Neural crest cell (in vitro differentiated cells): Measurements from ENCODE around the gene ADAMTS19. TPM values are rescaled to one million over a fixed set of nuclear protein-coding genes. Genes with fewer than 3 reads are reported as not detected.

Source experiments
- DNase-seq: peaks from one replicate; pipeline ENCODE4 v3.0.0; 2021; ENCODE audit warnings: low read depth, mixed read lengths, low spot score
- H3K27ac Mint-ChIP-seq: one replicate; pipeline ENCODE4 v1.8.0; 2021; ENCODE audit warnings: mild to moderate bottlenecking, mixed read lengths; ENCODE audit not compliant: unreplicated experiment
- H3K27me3 Mint-ChIP-seq: 2 replicates; pipeline ENCODE4 v1.8.0; 2021; ENCODE audit warnings: low read depth, mild to moderate bottlenecking, mixed read lengths
- H3K36me3 Mint-ChIP-seq: 2 replicates; pipeline ENCODE4 v1.8.0; 2021; ENCODE audit warnings: low read depth, mild to moderate bottlenecking, mixed read lengths
- H3K4me1 Mint-ChIP-seq: 2 replicates; pipeline ENCODE4 v1.8.0; 2021; ENCODE audit warnings: mixed read lengths
- H3K4me3 Mint-ChIP-seq: one replicate; pipeline ENCODE4 v1.8.0; 2021; ENCODE audit warnings: mild to moderate bottlenecking, mixed read lengths
- H3K9me3 Mint-ChIP-seq: 2 replicates; pipeline ENCODE4 v1.8.0; 2021; ENCODE audit warnings: mixed read lengths
- total RNA-seq: library from RNA; stranded (reverse); gene quantifications from 2 replicates; pipeline ENCODE4 v1.2.1, GENCODE V29; 2021
- TF ChIP-seq, protein P1 (sequence below): fragments of 200-600 bp; sonication (generic); conservative IDR thresholded peaks from 2 replicates; pipeline ENCODE4 v1.5.0; 2021; ENCODE audit warnings: antibody characterized with exemption, mild to moderate bottlenecking

ADAMTS19 gene
- total RNA-seq, 1 donor from 2014 or later, result 3.1 TPM

DNA sequence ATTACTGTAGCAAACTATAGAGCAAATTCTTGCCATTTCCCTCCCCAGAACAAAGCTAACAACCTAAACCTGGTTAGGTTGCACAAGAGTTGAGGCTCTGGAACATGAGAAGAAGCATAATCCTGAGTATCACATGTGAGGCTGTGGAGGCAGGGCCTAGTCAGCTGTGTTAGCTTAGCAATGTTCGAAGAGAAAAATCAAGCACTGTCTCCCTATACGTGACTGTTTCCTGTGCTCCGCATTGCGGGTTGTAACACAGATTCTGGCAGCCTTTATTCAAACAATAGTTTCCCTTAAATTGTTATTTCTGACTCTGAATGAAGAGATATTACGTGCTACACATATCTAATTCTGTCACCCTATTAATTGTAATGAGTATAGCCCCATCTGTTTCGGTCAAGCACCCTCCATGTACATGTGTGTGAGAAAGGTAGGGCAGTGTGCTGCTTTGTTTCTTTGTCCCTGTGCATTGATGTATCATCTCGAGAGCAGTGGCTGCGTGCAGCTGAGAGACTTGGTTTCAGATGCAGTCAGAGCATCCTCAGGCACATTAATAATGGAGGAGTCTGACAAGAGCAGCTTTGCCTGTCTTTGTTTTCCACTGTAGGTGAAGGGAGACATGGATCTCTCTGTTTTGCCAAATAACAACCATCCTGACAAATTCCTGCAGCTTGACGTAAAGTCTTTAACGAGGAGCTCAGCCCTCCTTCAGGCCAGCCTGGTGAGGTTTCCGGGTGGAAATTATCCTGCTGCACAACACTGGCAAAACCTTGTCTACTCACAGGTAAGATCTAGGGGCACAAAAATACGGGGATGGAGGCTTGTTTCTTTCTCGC, 287.7 kb downstream of the ADAMTS19 start, which contains the start of gene MINAR2:
MINAR2 (plus strand) TSS at position 523 of the 836 bp plus-strand sequence; CDS start at position 620, 97 bp downstream.
- Mint-ChIP-seq H3K4me3 (no peak within 1 kb of the TSS), H3K27me3 (no peaks in the 10 kb centered on the region), H3K4me1 (peaks cover 10% of the 10 kb centered on the region), H3K9me3 (no peaks in the 10 kb centered on the region), H3K27ac (no peak within 1 kb of the TSS), H3K36me3 (no peaks in the 10 kb centered on the region)
- TF ChIP-seq, protein P1, sequence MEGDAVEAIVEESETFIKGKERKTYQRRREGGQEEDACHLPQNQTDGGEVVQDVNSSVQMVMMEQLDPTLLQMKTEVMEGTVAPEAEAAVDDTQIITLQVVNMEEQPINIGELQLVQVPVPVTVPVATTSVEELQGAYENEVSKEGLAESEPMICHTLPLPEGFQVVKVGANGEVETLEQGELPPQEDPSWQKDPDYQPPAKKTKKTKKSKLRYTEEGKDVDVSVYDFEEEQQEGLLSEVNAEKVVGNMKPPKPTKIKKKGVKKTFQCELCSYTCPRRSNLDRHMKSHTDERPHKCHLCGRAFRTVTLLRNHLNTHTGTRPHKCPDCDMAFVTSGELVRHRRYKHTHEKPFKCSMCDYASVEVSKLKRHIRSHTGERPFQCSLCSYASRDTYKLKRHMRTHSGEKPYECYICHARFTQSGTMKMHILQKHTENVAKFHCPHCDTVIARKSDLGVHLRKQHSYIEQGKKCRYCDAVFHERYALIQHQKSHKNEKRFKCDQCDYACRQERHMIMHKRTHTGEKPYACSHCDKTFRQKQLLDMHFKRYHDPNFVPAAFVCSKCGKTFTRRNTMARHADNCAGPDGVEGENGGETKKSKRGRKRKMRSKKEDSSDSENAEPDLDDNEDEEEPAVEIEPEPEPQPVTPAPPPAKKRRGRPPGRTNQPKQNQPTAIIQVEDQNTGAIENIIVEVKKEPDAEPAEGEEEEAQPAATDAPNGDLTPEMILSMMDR, result no peak
- no peak for DNase-seq

DNA sequence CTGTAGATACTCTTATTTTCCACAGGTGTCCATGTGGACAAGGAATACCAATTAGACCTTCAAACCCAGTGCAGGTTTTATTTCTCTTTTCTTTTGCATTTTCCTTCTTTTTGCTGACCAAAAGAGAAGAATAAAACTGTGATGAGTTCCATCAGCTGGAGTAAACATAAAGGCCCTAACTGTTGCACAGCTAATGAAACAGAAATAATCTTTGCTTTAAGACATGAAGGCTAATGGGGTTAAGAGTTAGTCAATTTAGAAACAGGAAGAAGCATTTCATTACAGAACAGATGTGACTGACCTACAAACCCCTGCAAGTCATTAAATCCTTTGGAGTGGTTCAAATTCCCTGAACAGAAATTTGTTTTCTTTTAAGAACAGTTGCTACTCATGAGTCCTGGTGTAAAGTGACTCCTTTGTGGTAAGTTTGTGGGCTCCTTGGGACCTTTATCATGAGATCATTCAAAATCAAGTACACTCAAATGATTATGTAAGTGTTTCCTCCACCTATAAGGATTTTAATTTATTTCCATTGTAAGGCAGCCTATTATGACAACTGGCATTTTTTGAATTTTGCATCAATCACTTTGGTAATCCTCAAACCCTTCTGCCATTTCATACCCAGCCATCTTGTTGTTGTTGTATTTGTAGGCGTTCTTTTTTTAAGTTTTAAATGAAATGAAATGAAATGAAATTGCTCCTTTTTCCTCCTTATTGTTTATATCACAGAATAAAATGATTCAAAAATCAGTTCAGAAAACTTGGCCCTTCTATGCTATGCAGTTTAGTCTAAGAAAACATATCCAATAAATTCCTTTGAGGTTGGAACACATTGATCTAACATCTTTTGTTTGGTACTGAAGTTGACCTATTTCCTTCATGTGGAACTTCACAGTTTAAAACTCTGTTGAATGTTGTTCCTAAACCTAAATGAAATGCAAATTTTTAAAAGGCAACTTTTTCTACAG, 289.1 kb downstream of the ADAMTS19 start:
- H3K9me3 Mint-ChIP-seq, result no peaks in the 10 kb centered on the region

DNA sequence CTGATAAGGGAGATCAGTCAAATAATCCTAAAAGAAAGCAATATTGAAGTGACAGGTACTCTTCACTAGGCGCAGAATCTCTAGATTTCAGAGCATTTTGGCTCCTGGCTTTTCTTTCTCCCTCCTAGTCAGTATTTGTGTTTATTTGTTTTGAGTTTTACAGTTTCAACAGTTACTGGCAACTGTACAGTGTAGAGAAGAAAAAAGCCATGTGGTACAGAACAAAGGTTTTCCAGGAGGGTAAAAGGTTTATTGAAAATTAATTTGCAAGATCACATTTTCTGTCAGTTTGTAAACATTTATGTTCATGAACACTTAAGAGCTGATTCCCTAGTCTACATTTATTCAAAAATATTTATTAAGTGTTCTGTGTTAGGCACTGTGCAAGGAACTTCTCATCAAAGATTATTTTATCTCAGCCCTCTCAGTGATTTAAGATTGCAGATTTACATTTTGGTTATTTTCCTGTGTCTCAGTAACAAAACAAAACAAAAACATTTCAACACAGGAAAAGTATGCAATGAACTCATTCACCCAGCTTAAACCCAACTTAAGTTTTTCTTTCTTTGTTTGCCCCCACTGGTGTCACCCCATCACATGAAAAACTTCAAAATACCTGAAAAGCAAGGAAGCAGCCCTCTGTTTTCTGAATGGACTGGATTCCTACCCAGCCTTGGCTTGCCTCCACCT, 300.7 kb downstream of the ADAMTS19 start:
- no peaks in the 10 kb centered on the region for H3K27me3 Mint-ChIP-seq
- no peak overlapping the region for H3K27ac Mint-ChIP-seq
- no peaks in the 10 kb centered on the region for H3K36me3 Mint-ChIP-seq
- DNase-seq, result no peak
- no peaks in the 10 kb centered on the region for H3K4me1 Mint-ChIP-seq
- H3K4me3 Mint-ChIP-seq, result no peak overlapping the region
- no peaks in the 10 kb centered on the region for H3K9me3 Mint-ChIP-seq
- TF ChIP-seq, protein P1, result no peak

More for the DNA sequence above, 289.1 kb downstream of the ADAMTS19 start:
- TF ChIP-seq, protein P1, result no peak
- Mint-ChIP-seq H3K4me1 (peaks cover 10% of the 10 kb centered on the region), H3K4me3 (no peak overlapping the region), H3K27me3 (no peaks in the 10 kb centered on the region), H3K27ac (no peak overlapping the region), H3K36me3 (no peaks in the 10 kb centered on the region)
- no peak for DNase-seq

DNA sequence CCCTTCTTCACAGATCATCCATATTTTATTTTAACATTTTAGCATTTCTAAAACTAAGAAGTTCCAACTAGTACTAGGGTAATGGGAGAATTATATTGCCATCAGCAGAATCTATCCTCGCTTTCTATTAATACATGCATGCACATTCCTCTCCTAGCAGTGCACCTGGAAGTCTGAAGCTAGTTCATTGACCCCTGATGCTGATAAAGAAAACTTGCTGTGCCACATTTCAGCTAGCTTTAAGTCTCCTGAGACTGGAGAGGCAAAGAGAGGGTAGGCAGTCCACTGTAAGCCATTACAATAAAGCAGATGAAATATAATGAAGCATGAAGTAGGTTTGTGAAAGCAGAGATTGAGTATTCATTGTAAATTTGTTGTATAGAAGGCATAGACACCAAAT, 303.6 kb downstream of the ADAMTS19 start:
- Mint-ChIP-seq H3K4me1 (peaks cover 4% of the 10 kb centered on the region), H3K27me3 (peaks cover 2% of the 10 kb centered on the region), H3K27ac (no peak overlapping the region), H3K36me3 (no peaks in the 10 kb centered on the region), H3K9me3 (no peaks in the 10 kb centered on the region), H3K4me3 (no peak overlapping the region)
- DNase-seq, result no peak
- TF ChIP-seq, protein P1, result no peak

DNA sequence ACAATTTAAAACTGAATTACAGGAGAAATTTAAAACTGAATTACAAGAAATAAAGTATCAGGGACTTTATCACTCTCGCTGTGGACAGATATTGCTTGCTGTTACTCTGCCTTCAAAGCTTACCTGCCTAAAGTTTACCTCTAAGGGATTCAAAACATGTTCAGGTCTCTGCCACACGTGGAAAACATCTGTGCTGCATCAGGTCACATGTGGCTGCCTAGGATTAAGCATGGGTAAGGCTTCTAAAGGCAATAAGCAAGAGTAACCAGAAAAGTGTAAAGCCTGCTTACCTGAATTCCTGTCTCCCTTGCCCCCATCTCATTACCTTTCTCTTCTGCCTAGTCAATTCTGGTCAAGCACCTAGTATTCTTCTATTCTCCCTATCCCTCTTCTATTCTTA, 306.7 kb downstream of the ADAMTS19 start:
- Mint-ChIP-seq H3K4me3 (no peak overlapping the region), H3K36me3 (no peaks in the 10 kb centered on the region), H3K27me3 (peaks cover 2% of the 10 kb centered on the region), H3K9me3 (no peaks in the 10 kb centered on the region), H3K27ac (no peak overlapping the region), H3K4me1 (peaks cover 4% of the 10 kb centered on the region)
- TF ChIP-seq, protein P1, result no peak
- DNase-seq, result no peak
